Neural progenitor cell (in vitro differentiated cells): ENCODE data around the gene CRELD2.

Experiments used
- EZH2 ChIP-seq: fragments of 200-600 bp; sonication (generic); IDR thresholded peaks from 2 replicates; pipeline ENCODE4 v1.6.1; 2017; ENCODE audit warnings: antibody characterized with exemption, mild to moderate bottlenecking, moderate library complexity
- EZH2phosphoT487 ChIP-seq: fragments of 200-600 bp; sonication (generic); IDR thresholded peaks from 2 replicates; pipeline ENCODE4 v1.6.1; 2017; ENCODE audit warnings: antibody characterized with exemption
- TF ChIP-seq, protein P1 (sequence below): fragments of 200-600 bp; sonication (generic); IDR thresholded peaks from 2 replicates; pipeline ENCODE4 v1.5.1; 2017; ENCODE audit warnings: antibody characterized with exemption, mild to moderate bottlenecking

- TF ChIP-seq, protein P1, sequence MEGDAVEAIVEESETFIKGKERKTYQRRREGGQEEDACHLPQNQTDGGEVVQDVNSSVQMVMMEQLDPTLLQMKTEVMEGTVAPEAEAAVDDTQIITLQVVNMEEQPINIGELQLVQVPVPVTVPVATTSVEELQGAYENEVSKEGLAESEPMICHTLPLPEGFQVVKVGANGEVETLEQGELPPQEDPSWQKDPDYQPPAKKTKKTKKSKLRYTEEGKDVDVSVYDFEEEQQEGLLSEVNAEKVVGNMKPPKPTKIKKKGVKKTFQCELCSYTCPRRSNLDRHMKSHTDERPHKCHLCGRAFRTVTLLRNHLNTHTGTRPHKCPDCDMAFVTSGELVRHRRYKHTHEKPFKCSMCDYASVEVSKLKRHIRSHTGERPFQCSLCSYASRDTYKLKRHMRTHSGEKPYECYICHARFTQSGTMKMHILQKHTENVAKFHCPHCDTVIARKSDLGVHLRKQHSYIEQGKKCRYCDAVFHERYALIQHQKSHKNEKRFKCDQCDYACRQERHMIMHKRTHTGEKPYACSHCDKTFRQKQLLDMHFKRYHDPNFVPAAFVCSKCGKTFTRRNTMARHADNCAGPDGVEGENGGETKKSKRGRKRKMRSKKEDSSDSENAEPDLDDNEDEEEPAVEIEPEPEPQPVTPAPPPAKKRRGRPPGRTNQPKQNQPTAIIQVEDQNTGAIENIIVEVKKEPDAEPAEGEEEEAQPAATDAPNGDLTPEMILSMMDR = no peak
- TF ChIP-seq EZH2phosphoT487 = no peak
- no peak for TF ChIP-seq EZH2
These were observed 48.4 kb upstream of the CRELD2 start for GRCh38 chr22:49869845-49870712.
